Measurements from ENCODE around the gene DOCK3.

DNA sequence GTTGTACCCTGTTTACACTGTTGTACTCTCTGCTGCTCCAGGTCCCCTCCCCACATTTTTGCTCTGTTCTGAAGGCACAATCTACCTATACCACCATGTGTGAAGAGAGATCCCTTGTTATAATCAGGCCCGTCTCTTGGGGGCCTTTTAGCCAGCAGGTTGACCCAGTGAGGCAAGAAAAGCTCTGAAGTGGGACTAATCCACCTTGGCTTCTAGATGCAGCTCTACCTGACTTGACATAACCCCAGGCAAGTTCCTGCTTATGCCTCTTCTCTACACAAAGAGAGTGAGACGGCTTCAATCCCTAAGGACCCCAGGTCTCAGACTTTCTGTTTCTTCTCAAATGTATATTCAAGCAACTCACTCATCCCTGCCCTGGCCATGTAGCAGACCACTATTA lies 653.5 kb downstream of the DOCK3 start:
- TF ChIP-seq RBBP5 (conservative IDR thresholded peaks at IDR 0.05) (no peak), CREB1 (IDR thresholded peaks at IDR 0.05; ENCODE audit: low read depth) (no peak), ZBTB11 (CRISPR knock-in tag; IDR thresholded peaks at IDR 0.05) (no peak), SIN3A (IDR thresholded peaks at IDR 0.05; ENCODE audit: low read depth, low read length) (no peak), POLR2A (IDR thresholded peaks at IDR 0.05; ENCODE audit: low read depth, low read length) (no peak), HDAC2 (IDR thresholded peaks at IDR 0.05) (no peak), EGR1 (IDR thresholded peaks at IDR 0.05; ENCODE audit: borderline replicate concordance in 1 of 2, low read depth in 2 of 2, low read length in 2 of 2) (no peak), CHD2 (IDR thresholded peaks at IDR 0.05; ENCODE audit: borderline replicate concordance, low read depth, low read length) (no peak), RAD51 (IDR thresholded peaks at IDR 0.05) (no peak), POLR2AphosphoS5 (IDR thresholded peaks at IDR 0.05; ENCODE audit: low read length) (no peak), CBX5 (IDR thresholded peaks at IDR 0.05; ENCODE audit: low read depth) (no peak)
- TF ChIP-seq, protein P1, sequence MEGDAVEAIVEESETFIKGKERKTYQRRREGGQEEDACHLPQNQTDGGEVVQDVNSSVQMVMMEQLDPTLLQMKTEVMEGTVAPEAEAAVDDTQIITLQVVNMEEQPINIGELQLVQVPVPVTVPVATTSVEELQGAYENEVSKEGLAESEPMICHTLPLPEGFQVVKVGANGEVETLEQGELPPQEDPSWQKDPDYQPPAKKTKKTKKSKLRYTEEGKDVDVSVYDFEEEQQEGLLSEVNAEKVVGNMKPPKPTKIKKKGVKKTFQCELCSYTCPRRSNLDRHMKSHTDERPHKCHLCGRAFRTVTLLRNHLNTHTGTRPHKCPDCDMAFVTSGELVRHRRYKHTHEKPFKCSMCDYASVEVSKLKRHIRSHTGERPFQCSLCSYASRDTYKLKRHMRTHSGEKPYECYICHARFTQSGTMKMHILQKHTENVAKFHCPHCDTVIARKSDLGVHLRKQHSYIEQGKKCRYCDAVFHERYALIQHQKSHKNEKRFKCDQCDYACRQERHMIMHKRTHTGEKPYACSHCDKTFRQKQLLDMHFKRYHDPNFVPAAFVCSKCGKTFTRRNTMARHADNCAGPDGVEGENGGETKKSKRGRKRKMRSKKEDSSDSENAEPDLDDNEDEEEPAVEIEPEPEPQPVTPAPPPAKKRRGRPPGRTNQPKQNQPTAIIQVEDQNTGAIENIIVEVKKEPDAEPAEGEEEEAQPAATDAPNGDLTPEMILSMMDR (IDR thresholded peaks at IDR 0.05 in 2 of 3, conservative IDR thresholded peaks at IDR 0.05 in 1 of 3; ENCODE audit: control insufficient read depth in 2 of 3, extremely low read depth in 1 of 3, insufficient read depth in 1 of 3, low read depth in 3 of 3, low read length in 3 of 3): no peak
